ENCODE results near the gene PCSK4.
A peak's percentile ranks its signal among the peaks of the same experiment; 100 is the strongest.
"Not testable (repeated sequence)": the region's sequence is repeated elsewhere in the genome, so short reads cannot be mapped to it uniquely, and the experiment has no call there.

Gene PCSK4

DNA sequence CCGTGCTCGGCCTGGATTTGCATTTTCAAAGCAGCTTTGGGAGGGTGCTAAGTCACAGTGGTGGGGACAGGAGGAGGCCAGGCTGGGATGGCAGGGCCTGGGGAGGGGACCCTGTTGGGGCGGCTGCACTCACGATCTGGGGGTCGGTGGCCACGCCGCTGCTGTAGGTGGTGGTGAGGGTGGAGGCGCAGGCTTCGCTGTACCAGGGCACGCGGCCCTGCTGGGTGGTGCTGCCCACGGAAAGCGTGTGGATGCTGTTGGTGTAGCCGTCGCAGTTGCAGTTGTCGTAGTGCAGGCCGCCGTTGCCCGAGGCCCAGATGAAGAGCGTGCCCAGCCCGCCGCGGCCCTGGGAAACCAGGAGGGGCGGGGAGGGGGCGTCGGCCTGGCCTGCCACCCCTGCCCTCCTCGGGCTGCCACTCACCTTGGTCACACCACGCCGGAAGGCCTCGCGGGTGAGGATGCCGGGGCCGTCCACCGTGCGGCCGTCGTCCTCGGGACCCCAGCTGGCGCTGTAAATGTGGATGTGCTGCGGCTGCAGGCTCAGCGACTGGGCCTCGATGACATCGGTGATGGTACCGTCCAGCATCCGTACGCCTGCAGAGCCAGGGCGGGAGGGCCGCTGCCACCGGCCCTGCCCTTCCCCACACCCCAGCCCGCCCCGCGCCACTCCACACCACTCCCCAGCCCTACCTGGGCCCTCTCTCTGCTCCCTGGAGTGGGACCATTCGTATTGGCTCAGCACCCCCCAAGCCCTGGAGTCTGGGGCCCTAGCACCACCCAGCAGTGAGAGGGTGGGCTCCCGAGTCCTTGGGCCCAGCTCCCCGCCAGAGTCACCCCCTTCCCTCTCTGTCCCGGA is 3.2 kb downstream of the PCSK4 start:
- DNase-seq, result no peak

- DNase-seq, result no peak
Measured at GRCh38 chr19:1483979-1484428, 6.1 kb downstream of the PCSK4 start.

- no peak for DNase-seq
Measured at GRCh38 chr19:1483131-1483978, 6.8 kb downstream of the PCSK4 start.

DNA sequence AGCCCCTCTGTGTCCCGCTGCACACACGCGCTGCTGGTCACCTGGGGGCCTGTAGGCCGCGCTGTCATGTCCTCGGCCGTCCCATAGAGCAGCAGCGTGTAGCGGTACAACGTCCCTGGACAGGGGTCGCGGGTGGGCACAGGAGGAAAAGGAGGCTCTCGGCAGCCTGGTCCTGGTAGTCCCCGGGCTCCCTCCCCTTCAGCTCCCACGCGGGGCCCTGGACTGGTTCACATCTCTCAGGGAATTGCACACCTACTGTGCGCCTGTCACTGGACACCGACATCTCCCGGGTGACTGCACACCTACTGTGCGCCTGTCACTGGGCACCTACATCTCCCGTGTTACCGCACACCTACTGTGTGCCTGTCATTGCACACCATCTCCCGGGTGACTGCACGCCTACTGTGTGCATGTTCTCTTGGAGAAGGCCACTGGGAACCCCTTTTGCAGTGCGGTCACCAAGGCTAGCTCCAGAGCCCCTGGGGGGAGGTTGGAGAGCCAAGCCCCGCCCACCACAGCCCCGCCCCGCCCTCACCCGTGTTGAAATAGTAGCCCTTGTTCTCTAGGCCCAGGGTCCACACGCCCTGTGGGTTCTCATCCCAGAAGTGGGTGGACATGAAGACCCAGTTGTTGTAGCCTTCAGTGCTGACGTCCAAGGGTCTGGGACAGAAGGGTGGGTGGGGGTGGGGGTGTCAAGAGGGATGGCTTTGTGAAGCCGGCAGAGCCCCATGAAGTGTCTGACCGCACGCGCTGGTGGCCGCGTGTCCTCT is 7.6 kb downstream of the PCSK4 start:
- DNase-seq, result no peak

GRCh38 chr19:1481893-1482360 is 8.2 kb downstream of the PCSK4 start:
- no peak for DNase-seq

DNA sequence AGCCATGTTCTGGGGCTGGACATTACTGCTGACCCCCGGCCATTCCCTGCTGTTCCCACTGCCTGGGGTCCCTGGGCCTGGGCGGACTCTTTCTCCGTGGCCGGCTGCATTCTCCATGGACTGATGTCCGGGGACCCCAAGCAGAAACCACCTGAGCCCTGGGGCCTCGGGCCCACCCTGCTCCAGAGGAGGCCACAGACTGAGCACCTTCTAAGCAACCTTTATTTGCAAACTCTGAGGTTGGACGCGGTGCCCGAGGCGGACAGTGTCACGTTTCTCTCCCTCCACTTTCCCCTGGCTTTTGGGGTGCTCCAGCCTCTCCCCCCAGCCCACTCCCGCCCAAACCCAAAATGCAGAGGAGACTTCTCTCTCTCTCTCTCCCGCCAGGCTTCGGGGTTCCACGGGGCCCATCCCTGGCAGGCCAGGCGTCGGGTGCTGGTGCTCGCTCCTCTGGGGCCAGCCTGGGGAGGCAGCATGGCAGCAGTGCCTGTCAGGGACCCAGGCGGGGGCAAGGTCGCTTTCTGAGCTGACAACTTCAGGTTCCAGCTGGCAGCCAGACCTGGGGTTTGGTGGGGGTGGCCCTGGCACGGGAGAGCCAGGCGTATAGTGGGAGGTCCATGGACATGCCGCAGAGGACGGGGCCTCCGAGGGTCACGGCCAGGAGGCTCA is 8.8 kb downstream of the PCSK4 start:
- DNase-seq, result no peak

DNA sequence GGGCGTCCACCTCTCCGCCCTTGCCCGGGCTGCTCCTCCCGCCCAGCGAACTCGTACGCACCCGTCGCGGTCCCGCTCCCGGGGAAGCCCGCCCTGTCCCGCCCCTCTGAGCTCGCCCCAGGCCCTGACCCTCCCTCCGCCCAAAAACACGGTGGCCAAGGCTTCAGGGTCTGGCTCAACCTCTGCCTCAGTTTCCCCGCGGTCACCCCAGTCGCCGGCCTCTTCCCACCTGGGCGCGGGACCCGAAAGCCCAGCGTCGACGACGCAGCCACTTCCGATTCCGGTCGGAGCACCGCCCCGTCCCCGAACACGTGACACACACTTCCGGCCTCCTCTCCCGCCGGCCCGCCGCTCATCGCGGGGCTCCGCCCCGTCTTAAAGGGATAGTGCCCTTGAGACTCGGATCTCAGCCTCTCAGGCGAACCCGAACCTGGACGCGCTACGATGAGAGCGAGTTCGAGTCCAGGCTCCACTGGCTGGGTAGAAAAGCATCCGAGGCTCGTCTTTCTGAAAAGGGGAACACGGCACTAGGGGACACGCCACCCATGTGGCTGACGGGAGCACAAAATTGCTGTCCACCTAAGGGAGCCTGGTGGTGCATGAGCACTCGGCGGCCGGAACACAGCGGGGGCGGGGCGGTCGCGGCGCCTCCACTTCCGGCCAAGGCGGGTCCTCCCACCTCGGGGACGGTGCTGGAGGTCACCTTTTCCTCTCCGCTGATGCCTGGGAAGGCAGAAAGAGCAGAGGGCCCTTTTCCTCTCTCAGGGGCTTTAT is 11.0 kb downstream of the PCSK4 start, which contains the start of gene C19orf25:
TSS of gene C19orf25 (minus strand) at position 282 of the 774 bp plus-strand sequence. CDS start 312 bp downstream, outside the sequence.
- peak; percentile 61 for DNase-seq

DNA sequence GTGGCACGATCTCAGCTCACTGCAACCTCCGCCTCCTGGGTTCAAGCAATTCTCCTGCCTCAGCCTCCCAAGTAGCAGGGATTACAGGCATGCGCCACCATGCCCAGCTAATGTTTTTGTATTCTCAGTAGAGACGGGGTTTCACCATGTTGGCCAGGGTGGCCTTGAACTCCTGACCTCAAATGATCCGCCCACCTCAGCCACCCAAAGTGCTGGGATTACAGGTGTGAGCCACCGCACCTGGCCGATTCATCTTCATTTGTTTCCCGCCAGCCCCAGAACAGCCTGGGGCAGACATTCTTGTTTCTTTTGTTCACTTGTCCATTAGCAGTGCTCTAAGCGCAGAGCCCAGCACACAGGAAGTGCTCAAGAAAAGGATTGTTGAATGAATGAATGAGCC is 13.1 kb downstream of the PCSK4 start:
- not testable (repeated sequence) for DNase-seq

GRCh38 chr19:1475751-1476437 is 14.3 kb downstream of the PCSK4 start:
- DNase-seq, result no peak

- DNase-seq, result no peak
Measured at GRCh38 chr19:1474765-1475351, 15.3 kb downstream of the PCSK4 start.

- DNase-seq, result no peak
Measured at GRCh38 chr19:1474011-1474764, 16.0 kb downstream of the PCSK4 start.

DNA sequence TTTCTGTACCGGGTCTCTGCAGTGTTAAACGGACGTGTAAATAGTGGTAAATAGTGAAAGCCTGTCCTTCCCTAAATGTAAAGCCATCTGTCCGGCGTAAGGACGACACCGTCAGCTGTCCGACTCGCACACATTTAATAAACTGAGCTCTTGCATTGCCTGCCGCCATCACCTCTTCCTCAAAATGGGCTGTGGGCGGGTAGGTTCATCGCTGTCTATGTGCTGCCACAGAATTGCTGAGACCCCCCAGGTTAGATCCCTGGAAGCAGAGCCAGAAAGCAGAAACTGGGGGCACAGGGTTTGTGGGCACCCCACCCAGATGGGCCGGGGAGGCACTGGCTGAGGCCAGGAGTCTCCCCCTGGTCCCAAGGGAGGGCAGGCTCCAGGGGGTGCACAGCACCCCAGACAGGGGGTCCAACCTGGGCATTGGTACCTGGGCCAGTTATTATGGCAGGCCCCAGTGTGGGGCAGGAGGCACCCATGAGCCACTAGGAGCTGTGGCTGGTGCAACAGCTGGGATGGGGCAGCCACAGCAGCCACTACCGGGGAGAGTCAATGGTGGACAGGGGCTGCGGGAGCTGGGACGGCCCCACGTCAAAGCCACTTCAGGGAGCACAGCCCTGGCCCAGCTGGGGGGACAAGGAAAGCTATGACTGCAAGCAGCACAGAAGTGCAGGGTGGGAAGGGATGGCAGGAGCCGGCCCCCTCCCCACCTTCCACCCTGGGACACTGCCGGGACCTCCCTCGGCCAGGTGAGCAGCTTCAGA is 16.9 kb downstream of the PCSK4 start:
- DNase-seq, result no peak

DNA sequence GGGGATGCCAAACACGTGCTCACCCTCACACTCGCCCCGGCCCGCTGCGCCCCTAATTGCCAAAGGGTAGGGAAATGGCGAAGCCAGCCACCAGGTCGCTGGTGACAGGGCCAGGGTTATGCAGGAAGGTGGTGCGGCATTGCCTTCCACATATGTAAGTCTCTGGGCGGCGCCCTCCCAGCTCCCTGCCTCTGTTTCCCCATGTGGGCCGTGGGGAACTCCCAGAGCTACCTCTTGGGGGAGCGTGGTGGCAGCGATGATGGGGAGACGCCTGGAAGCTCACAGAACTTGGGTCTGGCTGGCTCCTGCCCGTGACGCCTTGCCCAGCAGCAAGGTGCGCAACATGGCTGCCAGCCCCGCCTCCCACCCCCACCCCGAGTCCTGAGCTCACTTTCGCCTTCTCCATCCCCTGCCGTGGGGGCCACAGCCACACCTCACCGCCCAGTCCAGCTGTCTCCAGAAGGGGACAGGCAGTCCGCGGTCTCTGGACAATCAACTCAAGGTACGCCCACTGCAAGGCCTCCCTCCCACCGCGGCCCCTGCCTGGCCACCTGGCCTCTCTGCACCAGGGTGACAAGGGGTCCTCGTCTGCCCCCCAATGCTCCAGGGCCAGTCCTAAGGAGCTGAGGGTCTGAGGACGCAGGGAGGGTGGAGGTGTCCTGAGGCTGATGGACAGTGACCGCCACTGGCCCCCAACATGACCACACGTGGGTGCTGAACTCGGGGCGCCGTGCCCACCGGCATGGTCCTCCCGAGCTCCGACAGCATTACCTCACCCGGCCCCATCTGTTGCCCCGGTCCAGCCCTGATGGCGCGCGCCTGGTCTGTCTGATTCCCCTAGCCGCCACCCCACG is 17.7 kb downstream of the PCSK4 start:
- no peak for DNase-seq

DNA sequence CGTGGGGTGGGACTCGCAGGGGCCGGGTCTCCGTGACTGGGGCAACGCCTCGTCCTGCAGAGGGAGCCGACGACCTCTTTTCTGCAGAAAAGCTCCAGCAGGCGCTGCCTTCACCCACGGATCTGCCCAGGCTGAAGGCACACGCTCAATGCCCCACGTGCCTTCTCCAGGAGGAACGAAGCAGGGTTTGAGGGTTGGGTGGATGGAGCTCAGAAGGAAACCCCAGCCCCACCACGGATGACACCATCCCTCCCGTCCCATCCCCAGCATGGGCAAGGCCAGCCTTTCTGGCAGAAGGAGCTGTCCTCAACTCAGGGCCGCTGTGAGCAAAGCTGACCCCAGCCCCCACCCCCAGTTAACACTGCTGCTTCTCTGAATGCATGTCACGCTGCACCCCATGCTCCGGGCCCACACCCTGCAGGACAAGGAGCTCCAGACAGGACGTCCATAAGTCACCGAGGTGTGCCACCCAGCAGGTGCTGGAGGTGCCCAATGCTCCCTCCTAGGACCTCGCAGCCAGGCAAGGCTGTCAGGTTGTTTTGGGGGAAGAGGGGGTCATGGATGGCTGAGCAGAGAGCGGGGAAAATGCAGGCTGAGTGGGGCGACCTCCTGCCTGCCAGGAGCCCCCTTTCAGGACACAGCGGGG is 18.5 kb downstream of the PCSK4 start:
- no peak for DNase-seq

- DNase-seq, result no peak
Measured at GRCh38 chr19:1471010-1471514, 19.1 kb downstream of the PCSK4 start.

DNA sequence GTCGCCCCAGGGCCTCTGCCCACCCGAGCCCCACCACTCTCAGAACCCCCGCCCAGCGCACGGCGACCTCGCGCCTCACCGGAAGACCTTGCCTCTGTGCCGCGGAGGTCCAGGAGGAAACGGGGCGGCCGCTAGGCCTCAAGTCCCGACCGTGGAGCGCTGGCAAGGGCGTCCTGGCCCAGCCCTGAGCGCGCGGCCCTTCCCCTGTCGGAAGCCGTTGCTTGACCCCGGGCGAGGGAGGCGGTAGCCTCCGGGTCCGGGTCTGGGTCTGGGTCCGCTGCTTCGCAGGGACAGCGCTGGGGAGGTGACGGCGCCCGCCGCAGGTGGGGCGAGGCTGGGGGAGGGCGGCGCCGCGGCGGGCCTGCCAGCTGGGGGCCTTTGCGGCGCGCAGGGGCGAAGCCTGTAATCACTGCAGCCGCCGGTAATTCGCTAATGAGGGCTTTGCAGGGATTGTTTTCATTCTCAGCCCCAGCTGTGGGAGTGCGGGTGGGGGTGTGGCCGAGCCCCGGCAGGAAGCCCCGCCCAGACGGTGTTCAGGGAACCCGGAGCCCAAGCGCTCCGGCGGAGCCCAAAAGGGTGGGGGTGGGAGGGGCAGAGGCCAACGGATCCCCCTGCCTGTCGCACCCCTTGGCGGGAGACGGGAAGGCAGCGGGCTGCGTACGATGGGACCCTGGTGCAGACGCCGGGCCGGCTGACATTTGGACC is 19.7 kb downstream of the PCSK4 start:
- no peak for DNase-seq

DNA sequence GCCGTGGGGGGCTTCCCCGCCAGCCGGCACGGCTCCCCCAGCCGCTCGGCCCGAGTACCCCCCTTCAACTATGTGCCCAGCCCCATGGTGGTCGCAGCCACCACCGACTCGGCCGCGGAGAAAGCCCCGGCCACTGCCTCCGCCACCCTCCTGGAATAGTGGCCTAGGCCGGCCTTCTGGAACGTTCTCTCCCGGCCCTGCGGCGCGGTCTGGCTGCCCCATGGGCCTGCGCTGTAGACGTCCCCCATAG is 20.2 kb downstream of the PCSK4 start:
- no peak for DNase-seq

Data from NCI-H187 treated with DMSO at 0.1 percent for 48 hours (cell line).